ENCODE results near the gene CFAP141.

The CFAP141 gene

DNA sequence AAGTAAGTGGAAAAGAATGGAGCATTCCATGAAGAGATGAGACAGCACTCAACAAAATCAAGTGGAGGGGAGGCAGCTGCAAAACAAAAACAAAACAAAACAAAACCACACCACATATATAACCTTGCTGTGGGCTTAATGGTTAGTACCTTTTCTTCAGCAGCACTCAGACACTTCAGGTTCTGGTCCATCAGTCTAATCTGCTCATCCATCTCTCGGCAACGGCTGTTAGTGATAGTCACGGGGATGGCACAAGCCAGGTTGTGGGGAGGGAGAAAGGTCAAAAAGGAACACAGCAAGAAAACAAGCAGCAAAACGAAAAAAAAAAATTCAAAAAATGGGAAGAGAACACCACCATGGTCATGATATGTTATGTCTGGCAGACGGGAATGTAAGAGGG, 34.3 kb downstream of the CFAP141 start:
- no peak for DNase-seq (ENCODE audit: low read depth in 2 of 2)

DNA sequence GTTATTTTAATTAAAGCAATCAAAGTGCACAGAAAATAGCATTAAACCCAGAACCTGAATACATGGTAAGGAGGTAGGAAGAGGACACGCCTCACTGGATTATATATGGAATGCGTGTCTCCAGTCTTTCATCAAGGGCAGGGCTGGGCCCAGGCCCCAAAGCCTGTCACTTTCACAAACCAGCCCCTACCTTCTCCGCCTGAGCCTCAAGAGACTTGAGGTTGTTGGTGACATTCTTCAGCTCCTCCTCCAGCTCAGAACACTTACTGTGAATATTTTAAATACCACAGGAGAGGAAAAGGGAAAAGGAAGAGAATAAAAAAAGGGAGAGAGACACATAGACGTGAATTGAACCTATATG, 34.9 kb downstream of the CFAP141 start:
- no peak for DNase-seq (ENCODE audit: low read depth in 2 of 2)

GRCh38 chr1:154170547-154171222, 35.4 kb downstream of the CFAP141 start:
- DNase-seq (ENCODE audit: low read depth in 2 of 2) = no peak

DNA sequence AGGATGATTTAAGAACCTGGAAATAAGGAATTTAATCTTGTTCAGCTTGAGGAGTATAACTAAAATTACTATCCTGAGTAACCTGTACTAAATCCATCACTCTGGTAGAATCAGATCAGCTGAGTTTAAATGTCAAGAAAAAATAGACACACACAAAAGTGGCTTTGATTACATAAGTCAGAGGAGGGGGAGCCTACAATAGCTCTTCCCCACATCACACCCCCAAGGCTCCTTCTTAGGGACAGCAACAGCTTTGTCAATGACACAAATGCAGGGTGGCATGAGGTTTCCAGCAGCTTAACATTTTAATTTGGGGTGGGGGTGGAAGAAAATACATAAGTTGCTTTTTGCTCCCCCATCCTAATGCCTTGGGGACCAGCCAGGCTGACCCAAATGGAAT, 38.7 kb downstream of the CFAP141 start:
- no peak for DNase-seq (ENCODE audit: low read depth in 2 of 2)

- no peak for DNase-seq (ENCODE audit: low read depth in 2 of 2)
Observed at GRCh38 chr1:154166207-154166606, 39.9 kb downstream of the CFAP141 start.

- DNase-seq (ENCODE audit: low read depth in 2 of 2) = no peak
Observed at GRCh38 chr1:154159554-154159953, 46.6 kb downstream of the CFAP141 start.

DNA sequence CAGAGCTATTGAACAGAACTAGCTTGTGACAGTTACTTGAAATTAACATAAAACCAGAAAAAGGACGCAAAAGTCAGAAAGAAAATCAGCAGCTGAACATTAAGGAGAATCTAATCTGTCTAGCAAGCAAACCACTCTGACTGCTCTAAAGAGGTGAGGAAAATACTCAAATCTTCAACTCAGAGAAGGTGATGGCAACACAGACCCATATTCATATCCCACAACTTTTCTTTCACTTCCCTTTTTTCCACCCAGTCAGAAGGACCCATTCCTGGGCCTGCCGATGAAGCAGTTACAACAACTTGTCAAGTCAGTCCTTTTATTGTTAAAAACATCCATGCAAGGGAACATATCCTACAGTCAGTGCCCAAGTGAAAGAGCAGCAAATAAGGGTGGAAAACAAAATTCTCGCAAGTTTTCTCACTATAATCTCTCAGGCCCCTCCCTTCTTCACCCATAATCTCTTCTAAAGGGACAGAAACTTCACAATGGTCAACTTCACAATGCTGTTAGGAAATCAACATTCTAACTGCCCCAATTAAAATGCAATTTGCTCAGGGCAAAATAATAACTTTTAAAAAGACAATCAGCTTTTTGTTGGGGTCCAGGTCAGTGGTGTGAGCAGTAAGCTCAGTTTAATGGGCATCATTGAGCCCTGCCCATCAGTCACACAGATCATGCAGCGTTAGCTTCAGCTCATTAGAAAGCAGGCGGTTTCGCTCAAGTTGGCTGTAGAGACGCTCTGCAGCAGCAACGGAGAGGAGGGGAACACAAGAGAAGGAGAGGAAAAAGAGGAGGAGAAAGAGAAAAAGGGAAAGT, 47.6 kb downstream of the CFAP141 start:
- no peak for DNase-seq (ENCODE audit: low read depth in 2 of 2)

DNA sequence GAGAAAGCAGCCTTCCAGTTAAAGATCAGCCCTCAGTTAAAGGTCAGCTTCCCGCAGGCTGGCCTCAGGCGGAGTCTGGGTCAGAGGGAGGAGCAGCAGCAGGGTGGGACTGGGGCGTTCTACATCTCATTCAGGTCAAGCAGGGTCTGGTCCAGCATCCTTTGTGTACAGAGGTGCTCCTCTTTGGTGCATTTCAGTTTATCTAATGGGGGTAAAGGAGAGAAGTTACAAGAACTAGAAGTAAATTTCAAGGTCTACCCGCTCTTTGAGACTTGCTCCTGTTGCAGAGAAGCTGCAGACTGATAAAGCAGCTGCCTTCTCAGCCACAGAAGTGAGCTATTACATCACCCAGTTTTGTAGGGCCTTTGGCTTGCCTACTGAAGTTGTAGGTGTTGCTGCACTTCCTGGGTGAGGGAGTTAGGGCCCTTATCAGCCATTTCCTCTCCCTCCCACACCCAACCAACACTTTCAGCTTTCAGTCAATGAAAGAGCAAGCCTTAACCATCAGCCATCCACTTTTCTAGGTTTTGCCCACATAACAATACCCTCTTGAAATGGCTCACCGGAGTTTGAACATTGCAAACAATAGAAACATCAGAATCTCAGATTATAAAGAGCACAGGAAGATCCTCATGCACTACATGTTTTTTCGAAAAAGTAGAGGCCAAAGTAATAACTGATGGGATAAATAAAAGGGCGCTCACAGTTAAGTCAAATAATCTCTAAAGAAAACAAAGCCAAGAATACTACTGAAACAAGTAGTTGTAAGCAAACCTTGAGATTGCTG, 48.4 kb downstream of the CFAP141 start:
- no peak for DNase-seq (ENCODE audit: low read depth in 2 of 2)

GRCh38 chr1:154155251-154155650, 50.9 kb downstream of the CFAP141 start:
- no peak for DNase-seq (ENCODE audit: low read depth in 2 of 2)

DNA sequence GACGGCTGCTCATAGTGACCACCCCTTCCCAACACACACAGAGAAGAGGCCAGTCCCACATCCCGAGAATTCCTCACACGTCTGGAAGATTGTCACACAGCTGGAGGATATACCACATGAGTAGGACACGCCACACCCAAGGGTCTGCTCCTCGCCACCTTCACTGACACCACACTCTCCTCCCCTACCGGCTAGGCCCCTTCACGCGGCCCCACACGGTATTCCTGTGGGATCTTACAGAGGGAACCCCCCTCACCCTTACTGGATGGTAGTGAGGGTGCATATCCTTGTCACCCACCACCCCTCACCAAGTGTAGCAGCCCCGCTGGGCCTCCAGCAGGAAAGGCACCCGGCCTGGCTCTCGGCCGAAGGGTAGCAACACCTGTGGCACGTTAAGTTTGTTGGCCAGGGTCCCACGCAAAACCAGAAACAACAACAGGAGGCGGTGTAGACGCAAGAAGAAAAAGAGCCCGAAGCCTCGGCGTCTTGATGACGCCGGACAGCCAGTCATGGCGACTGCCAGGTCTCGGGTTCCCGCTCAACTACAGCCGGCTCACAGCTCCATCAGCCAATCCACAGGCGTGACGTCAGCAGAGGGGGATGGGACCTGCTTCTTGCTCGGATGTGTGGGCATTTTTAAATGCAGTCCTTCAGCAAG, 51.5 kb downstream of the CFAP141 start, which contains the start of gene NUP210L:
NUP210L (minus strand) TSS at position 540 of the 658 bp plus-strand sequence.
- DNase-seq (ENCODE audit: low read depth in 2 of 2) = no peak

DNA sequence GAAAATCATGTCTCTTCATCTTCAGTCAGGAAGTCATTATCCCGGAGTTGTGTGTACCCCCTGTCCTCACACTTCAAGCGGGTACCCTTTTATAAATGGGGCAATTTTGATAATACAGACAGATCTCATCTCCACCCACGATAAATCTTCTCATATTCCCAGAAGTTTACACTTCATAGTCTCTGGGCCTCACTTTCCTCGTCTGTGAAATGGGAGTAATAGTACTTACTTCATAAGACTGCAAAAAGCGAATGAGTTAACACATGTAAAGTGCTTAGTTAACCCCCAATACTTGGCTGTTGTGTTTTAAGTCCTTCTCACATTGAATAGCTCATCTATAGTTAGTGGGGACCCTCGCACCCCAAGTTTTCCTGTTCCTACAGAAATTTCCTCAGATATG, 52.1 kb downstream of the CFAP141 start:
- no peak for DNase-seq (ENCODE audit: low read depth in 2 of 2)

DNA sequence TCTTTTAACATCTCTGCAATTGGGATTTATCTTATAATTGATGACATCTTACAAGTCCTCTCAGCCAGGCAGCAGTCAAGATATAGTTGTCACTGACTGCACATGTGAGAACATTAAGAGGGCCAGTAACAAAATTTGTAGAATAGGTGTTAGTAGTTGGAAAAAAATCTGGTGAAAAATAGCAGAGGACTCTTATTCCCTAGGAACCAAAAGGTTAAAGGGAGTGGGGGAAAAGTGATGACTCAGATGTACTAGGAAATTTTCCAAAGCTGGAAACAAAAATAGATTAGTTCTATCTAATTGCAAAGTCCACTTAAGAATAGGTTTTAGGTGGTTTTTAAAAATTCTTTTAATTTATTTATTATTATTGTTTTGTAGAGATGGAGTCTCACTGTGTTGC, 54.8 kb downstream of the CFAP141 start:
- no peak for DNase-seq (ENCODE audit: low read depth in 2 of 2)
